Hepatocyte (in vitro differentiated cells): ENCODE measurements around the gene RPL18. TPM values are rescaled to one million over a fixed set of nuclear protein-coding genes. Genes with fewer than 3 reads are reported as not detected.
A peak's percentile ranks its signal among the peaks of the same experiment; 100 is the strongest.

Experiments used
- DNase-seq: peaks from one replicate; pipeline ENCODE4 v3.0.0-alpha.2; 2016; ENCODE audit warnings: low spot score
- H2AFZ ChIP-seq: fragments of 200-600 bp; sonication (generic); 2 replicates; pipeline ENCODE4 v1.6.0; 2016; ENCODE audit warnings: antibody characterized with exemption, mild to moderate bottlenecking
- H3K27ac ChIP-seq: fragments of 200-600 bp; sonication (generic); 2 replicates; pipeline ENCODE4 v1.5.1; 2016; ENCODE audit warnings: mild to moderate bottlenecking
- H3K27me3 ChIP-seq: fragments of 200-600 bp; sonication (generic); 2 replicates; pipeline ENCODE4 v1.6.1; 2016
- H3K36me3 ChIP-seq: fragments of 200-600 bp; sonication (generic); replicated peaks from 2 replicates; pipeline ENCODE4 v1.5.1; 2016; ENCODE audit warnings: low read depth; ENCODE audit not compliant: insufficient read depth
- H3K4me1 ChIP-seq: fragments of 200-600 bp; sonication (generic); 2 replicates; pipeline ENCODE4 v1.5.1; 2016; ENCODE audit warnings: mild to moderate bottlenecking, moderate library complexity; ENCODE audit not compliant: insufficient read depth
- H3K4me2 ChIP-seq: fragments of 200-600 bp; sonication (generic); 2 replicates; pipeline ENCODE4 v1.6.0; 2016
- H3K4me3 ChIP-seq: fragments of 200-600 bp; sonication (generic); 2 replicates; pipeline ENCODE4 v1.5.1; 2016; ENCODE audit warnings: mild to moderate bottlenecking
- H3K79me2 ChIP-seq: fragments of 200-600 bp; sonication (generic); 2 replicates; pipeline ENCODE4 v1.6.0; 2017; ENCODE audit warnings: mild to moderate bottlenecking
- H3K9me2 ChIP-seq: fragments of 200-600 bp; sonication (generic); replicated peaks from 2 replicates; pipeline ENCODE4 v1.6.0; 2017; ENCODE audit warnings: mild to moderate bottlenecking; ENCODE audit not compliant: insufficient read depth
- H3K9me3 ChIP-seq: fragments of 200-600 bp; sonication (generic); 2 replicates; pipeline ENCODE4 v1.5.1; 2016; ENCODE audit warnings: low read depth, mild to moderate bottlenecking
- H4K20me1 ChIP-seq: fragments of 200-600 bp; sonication (generic); 2 replicates; pipeline ENCODE4 v1.6.0; 2016; ENCODE audit warnings: mild to moderate bottlenecking; ENCODE audit not compliant: insufficient read depth, poor library complexity, severe bottlenecking
- CTCF ChIP-seq: fragments of 200-600 bp; sonication (generic); IDR thresholded peaks from 2 replicates; pipeline ENCODE4 v1.5.1; 2016; ENCODE audit warnings: antibody characterized with exemption, mild to moderate bottlenecking; ENCODE audit not compliant: poor library complexity
- EZH2 ChIP-seq: fragments of 200-600 bp; sonication (generic); IDR thresholded peaks from 2 replicates; pipeline ENCODE4 v1.6.1; 2016; ENCODE audit warnings: antibody characterized with exemption, mild to moderate bottlenecking, borderline replicate concordance
- EZH2phosphoT487 ChIP-seq: fragments of 200-600 bp; sonication (generic); IDR thresholded peaks from one replicate; pipeline ENCODE4 v1.6.1; 2018; ENCODE audit warnings: antibody characterized with exemption, mild to moderate bottlenecking, low read depth, moderate library complexity; ENCODE audit not compliant: unreplicated experiment, severe bottlenecking
- WGBS: methylation state at CpG from one replicate; pipeline ENCODE4 v1.1.6; 2016; ENCODE audit warnings: low lambda C conversion rate; ENCODE audit errors: missing lambda C conversion rate; 5-methylcytosine and 5-hydroxymethylcytosine counted together
- polyA plus RNA-seq: library from polyadenylated mRNA; unstranded; fragments of >200 nt; fragmentation: Nextera tagmentation; extraction: Ambion mirVana; gene quantifications from 2 replicates; pipeline ENCODE4 v1.2.1, GENCODE V29; 2016
- total RNA-seq: library from RNA; depleted of rRNA; stranded (reverse); fragments of >200 nt; gene quantifications from 2 replicates; pipeline ENCODE4 v1.2.3, GENCODE V29; 2014

Gene RPL18
- total and polyA plus RNA-seq, 2 experiments from 2014 or later = 623 to 1,372 TPM

GRCh38 chr19:48646001-48646721 is 27.2 kb upstream of the RPL18 start, which contains the start of gene CA11:
Gene CA11 (minus strand): TSS chr19:48646187. CDS start chr19:48645632, 555 bp downstream.
- Histone ChIP-seq H2AFZ (peak within 1 kb of the TSS; percentile 97), H3K79me2 (no peaks in the 10 kb centered on the region), H3K9me3 (no peaks in the 10 kb centered on the region), H3K36me3 (no peaks in the 10 kb centered on the region), H3K4me2 (peak within 1 kb of the TSS; percentile 99), H3K4me1 (peaks cover 11% of the 10 kb centered on the region), H3K27me3 (no peaks in the 10 kb centered on the region), H3K4me3 (peak within 1 kb of the TSS; percentile 57), H3K9me2 (no peaks in the 10 kb centered on the region), H3K27ac (peak within 1 kb of the TSS; percentile 91), H4K20me1 (no peaks in the 10 kb centered on the region)
- DNase-seq = peak; percentile 94
- TF ChIP-seq EZH2 (no peak), CTCF (peak; percentile 93)
- WGBS = 0% methylated on average over 7 of the region's 33 CpGs

- Histone ChIP-seq H3K9me2 (no peaks in the 10 kb centered on the region), H3K36me3 (no peaks in the 10 kb centered on the region), H3K4me3 (peak overlapping the region; percentile 57), H3K79me2 (no peaks in the 10 kb centered on the region), H3K4me1 (peaks cover 11% of the 10 kb centered on the region), H3K27ac (peak overlapping the region; percentile 91), H4K20me1 (no peaks in the 10 kb centered on the region), H3K9me3 (no peaks in the 10 kb centered on the region), H2AFZ (peak overlapping the region; percentile 97), H3K27me3 (no peaks in the 10 kb centered on the region), H3K4me2 (peak overlapping the region; percentile 99)
- DNase-seq = no peak
- WGBS = 0% methylated on average over 3 of the region's 6 CpGs
- TF ChIP-seq EZH2phosphoT487 (no peak), CTCF (no peak), EZH2 (no peak)
Measured at GRCh38 chr19:48645620-48646000, 26.6 kb upstream of the RPL18 start.

GRCh38 chr19:48644839-48645619 is 26.1 kb upstream of the RPL18 start:
- H3K9me2 ChIP-seq = no peaks in the 10 kb centered on the region
- no peaks in the 10 kb centered on the region for H3K27me3 ChIP-seq
- peak; percentile 85 for DNase-seq
- H2AFZ ChIP-seq = peak overlapping the region; percentile 97
- H3K27ac ChIP-seq = peak overlapping the region; percentile 91
- H3K4me1 ChIP-seq = peaks cover 11% of the 10 kb centered on the region
- H3K79me2 ChIP-seq = no peaks in the 10 kb centered on the region
- H3K36me3 ChIP-seq = no peaks in the 10 kb centered on the region
- H3K9me3 ChIP-seq = no peaks in the 10 kb centered on the region
- no peak for TF ChIP-seq EZH2phosphoT487
- no peak for TF ChIP-seq EZH2
- TF ChIP-seq CTCF = no peak
- H3K4me2 ChIP-seq = peak overlapping the region; percentile 99
- 3% methylated on average over 20 of the region's 25 CpGs for WGBS
- H4K20me1 ChIP-seq = no peaks in the 10 kb centered on the region
- peak overlapping the region; percentile 57 for H3K4me3 ChIP-seq
